H7 (cell line): ENCODE data around the gene KCNJ2. TPM values are rescaled to one million over a fixed set of nuclear protein-coding genes. Genes with fewer than 3 reads are reported as not detected.
A peak's percentile ranks its signal among the peaks of the same experiment; 100 is the strongest.

Experiments used
- DNase-seq: peaks from one replicate; pipeline ENCODE4 v3.0.0; 2012
- H3K27me3 ChIP-seq: 2 replicates; pipeline ENCODE4 v1.6.0; 2011; ENCODE audit warnings: mild to moderate bottlenecking, low read length; ENCODE audit not compliant: control insufficient read depth, insufficient read depth
- H3K36me3 ChIP-seq: replicated peaks from 2 replicates; pipeline ENCODE4 v1.5.1; 2011; ENCODE audit warnings: low read length; ENCODE audit not compliant: control insufficient read depth, insufficient read depth
- H3K4me3 ChIP-seq: 2 replicates; pipeline ENCODE4 v1.5.1; 2011; ENCODE audit warnings: low read depth, mild to moderate bottlenecking, control low read depth, low read length, moderate library complexity; ENCODE audit not compliant: insufficient read depth
- total RNA-seq: library from RNA; depleted of rRNA; stranded (reverse); fragments of >200 nt; shearing (Covaris generic); gene quantifications from 2 replicates; pipeline ENCODE4 v1.2.3, GENCODE V29; 2014; rRNA removed

KCNJ2 gene
- 0.11 and 0.14 TPM in 2 replicates for total RNA-seq

- no peaks in the 10 kb centered on the region for H3K36me3 ChIP-seq
- H3K4me3 ChIP-seq, result peak within 1 kb of the TSS; percentile 66
- peaks cover 27% of the 10 kb centered on the region for H3K27me3 ChIP-seq
- DNase-seq, result peak; percentile 96
Measured at GRCh38 chr17:70168977-70169708, at the start of gene KCNJ2. Gene KCNJ2 (plus strand): TSS chr17:70169532. CDS start chr17:70175040, 5,508 bp downstream.

- Histone ChIP-seq H3K4me3 (no peak overlapping the region), H3K36me3 (no peaks in the 10 kb centered on the region), H3K27me3 (no peaks in the 10 kb centered on the region)
- DNase-seq, result no peak
Measured at GRCh38 chr17:70119545-70119944, 49.8 kb upstream of the KCNJ2 start.

GRCh38 chr17:70119983-70120382 lies 49.3 kb upstream of the KCNJ2 start:
- H3K4me3 ChIP-seq, result no peak overlapping the region
- no peaks in the 10 kb centered on the region for H3K36me3 ChIP-seq
- no peak for DNase-seq
- H3K27me3 ChIP-seq, result no peaks in the 10 kb centered on the region

GRCh38 chr17:70120425-70120824 lies 48.9 kb upstream of the KCNJ2 start:
- no peak for DNase-seq
- Histone ChIP-seq H3K4me3 (no peak overlapping the region), H3K36me3 (no peaks in the 10 kb centered on the region), H3K27me3 (no peaks in the 10 kb centered on the region)

- H3K27me3 ChIP-seq, result no peaks in the 10 kb centered on the region
- H3K36me3 ChIP-seq, result no peaks in the 10 kb centered on the region
- DNase-seq, result no peak
- no peak overlapping the region for H3K4me3 ChIP-seq
Measured at GRCh38 chr17:70121126-70121525, 48.2 kb upstream of the KCNJ2 start.

GRCh38 chr17:70123193-70123592 lies 46.1 kb upstream of the KCNJ2 start:
- no peak for DNase-seq
- no peaks in the 10 kb centered on the region; the same call in 1 of the 2 replicates for H3K27me3 ChIP-seq
- no peaks in the 10 kb centered on the region for H3K36me3 ChIP-seq
- H3K4me3 ChIP-seq, result no peak overlapping the region

GRCh38 chr17:70124723-70125122 lies 44.6 kb upstream of the KCNJ2 start:
- DNase-seq, result no peak
- H3K4me3 ChIP-seq, result no peak overlapping the region
- no peaks in the 10 kb centered on the region; the same call in 1 of the 2 replicates for H3K27me3 ChIP-seq
- no peaks in the 10 kb centered on the region for H3K36me3 ChIP-seq

- DNase-seq, result no peak
- H3K27me3 ChIP-seq, result no peaks in the 10 kb centered on the region; the same call in 1 of the 2 replicates
- no peaks in the 10 kb centered on the region for H3K36me3 ChIP-seq
- no peak overlapping the region for H3K4me3 ChIP-seq
Measured at GRCh38 chr17:70127221-70127873, 42.0 kb upstream of the KCNJ2 start.

- Histone ChIP-seq H3K4me3 (no peak overlapping the region), H3K27me3 (no peaks in the 10 kb centered on the region; the same call in 1 of the 2 replicates), H3K36me3 (no peaks in the 10 kb centered on the region)
- no peak for DNase-seq
Measured at GRCh38 chr17:70128727-70129238, 40.5 kb upstream of the KCNJ2 start.

GRCh38 chr17:70130289-70130688 lies 39.0 kb upstream of the KCNJ2 start:
- no peak for DNase-seq
- Histone ChIP-seq H3K36me3 (no peaks in the 10 kb centered on the region), H3K27me3 (no peaks in the 10 kb centered on the region; the same call in 1 of the 2 replicates), H3K4me3 (no peak overlapping the region)

GRCh38 chr17:70132505-70132904 lies 36.8 kb upstream of the KCNJ2 start:
- no peak overlapping the region for H3K4me3 ChIP-seq
- H3K27me3 ChIP-seq, result no peaks in the 10 kb centered on the region
- DNase-seq, result no peak
- no peaks in the 10 kb centered on the region for H3K36me3 ChIP-seq

- Histone ChIP-seq H3K27me3 (no peaks in the 10 kb centered on the region), H3K4me3 (no peak overlapping the region), H3K36me3 (no peaks in the 10 kb centered on the region)
- no peak for DNase-seq
Measured at GRCh38 chr17:70134042-70134441, 35.3 kb upstream of the KCNJ2 start.

GRCh38 chr17:70134777-70135176 lies 34.6 kb upstream of the KCNJ2 start:
- H3K27me3 ChIP-seq, result no peaks in the 10 kb centered on the region
- H3K4me3 ChIP-seq, result no peak overlapping the region
- H3K36me3 ChIP-seq, result no peaks in the 10 kb centered on the region
- DNase-seq, result no peak

GRCh38 chr17:70136131-70136530 lies 33.2 kb upstream of the KCNJ2 start:
- no peaks in the 10 kb centered on the region for H3K36me3 ChIP-seq
- no peaks in the 10 kb centered on the region for H3K27me3 ChIP-seq
- DNase-seq, result no peak
- H3K4me3 ChIP-seq, result no peak overlapping the region
